Measurements from ENCODE around the gene POLR2J.
A peak's percentile ranks its signal among the peaks of the same experiment; 100 is the strongest.
"Not testable (repeated sequence)": the region's sequence is repeated elsewhere in the genome, so short reads cannot be mapped to it uniquely, and the experiment has no call there.

Gene POLR2J

DNA sequence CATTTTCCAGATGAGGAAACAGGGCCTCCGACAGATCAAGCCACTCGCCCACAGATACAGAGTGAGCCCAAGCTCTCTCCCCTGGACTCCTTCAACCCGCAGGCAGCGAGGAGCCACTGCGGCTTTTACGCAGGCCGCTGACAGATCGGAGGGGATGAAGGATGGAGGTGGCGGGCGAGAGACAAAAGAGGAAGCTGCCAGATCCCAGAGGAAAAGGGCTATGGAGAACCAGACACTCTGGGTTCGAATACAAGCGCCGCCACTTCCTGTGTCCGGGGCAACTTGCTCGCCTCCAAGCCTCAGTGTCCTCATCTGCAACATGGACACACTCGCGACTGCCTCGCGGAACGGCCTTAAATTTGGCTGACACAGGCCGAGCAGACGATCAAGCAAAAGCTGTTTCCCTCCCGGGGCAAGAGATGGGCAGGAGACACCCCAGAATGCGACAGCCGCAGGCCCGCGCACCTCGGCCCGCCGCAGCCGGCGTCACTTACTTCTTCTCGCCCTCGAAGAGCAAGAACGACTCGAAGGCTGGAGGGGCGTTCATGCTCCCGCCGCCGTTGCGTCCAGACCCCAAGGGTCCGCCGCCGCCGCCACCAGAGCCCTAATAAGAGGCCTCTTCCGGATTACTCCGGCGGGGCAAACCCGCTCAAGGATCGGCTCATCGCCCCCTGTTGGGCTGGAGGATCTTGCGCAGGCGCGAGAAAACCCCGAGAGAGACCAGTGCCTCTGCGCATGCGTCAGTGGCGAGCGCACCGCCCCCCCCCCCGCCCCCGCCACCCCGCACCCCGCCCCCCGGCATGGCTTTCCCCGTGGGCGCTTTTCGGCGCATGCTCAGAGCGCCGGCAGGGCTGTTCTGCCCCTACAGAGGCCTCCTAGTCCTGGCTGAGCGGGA lies at the start of gene POLR2J:
Gene POLR2J, minus strand, starts transcription at position 609 of the 895 bp plus-strand sequence. Its CDS starts 62 bp downstream, at position 547.
- peak; percentile 80 for DNase-seq (ENCODE audit: low read depth)

DNA sequence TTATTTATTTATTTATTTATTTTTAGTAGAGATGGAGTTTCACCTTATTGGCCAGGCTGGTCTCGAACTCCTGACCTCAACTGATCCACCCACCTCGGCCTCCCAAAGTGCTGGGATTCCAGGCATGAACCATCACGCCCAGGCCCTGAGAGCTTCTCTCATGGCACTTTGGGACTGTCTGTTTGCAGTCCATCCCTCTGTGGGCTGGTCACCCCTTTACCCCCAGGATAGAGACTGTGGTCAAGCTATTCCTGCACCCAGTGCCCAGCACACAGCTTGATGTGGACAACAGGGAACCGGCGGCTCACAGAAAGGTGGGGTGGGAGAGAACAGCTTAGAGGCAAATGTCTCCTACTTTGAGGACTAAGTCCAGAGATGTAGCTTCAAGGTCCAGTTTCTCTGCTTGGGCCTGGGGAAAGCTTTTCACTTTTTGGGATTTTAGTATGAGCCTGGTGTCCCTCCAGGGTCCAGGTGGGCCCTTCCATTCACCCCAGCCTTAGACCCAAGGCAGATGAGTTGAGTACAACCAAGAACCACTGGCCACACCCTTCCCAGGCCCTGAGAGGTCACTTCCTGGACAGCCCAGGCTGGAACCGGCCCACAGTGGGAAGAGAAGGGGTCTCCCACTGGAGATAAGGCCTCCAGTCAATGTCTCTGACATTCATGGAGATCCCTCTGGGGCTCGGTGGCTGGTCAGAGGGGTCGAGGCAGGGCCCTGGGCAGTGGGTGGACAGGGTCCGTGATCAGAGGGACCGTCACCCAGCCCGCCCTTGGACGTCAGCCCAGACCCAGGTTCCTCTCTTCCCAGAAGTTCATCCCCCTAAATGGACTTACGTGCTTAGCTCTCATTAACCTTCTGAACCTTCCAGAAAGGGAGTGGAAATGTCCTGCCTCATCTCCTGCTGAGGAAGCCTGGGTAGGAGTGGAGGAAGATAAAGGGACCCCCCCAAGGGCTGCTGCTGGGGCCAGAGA lies 49.4 kb upstream of the POLR2J start:
- not testable (repeated sequence) for DNase-seq (ENCODE audit: low read depth)

DNA sequence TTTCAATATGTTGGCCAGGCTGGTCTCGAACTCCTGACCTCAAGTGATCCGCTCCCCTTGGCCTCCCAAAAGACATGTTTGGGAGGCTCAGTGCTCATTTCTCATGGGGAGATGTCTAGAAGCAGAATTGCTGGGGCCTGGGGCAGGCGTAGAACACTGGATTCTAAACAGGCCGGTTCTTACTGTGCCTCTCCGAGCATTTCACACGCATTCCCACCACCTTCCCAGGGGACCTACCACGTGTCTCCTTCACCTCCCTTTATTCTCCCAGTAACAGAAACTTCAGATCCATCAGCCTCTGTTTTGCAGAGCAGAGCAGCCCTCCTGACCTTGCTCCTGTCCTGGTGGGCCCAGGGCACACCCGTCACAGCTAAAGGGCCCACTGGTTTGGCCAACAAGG lies 48.5 kb upstream of the POLR2J start:
- not testable (repeated sequence) for DNase-seq (ENCODE audit: low read depth)

DNA sequence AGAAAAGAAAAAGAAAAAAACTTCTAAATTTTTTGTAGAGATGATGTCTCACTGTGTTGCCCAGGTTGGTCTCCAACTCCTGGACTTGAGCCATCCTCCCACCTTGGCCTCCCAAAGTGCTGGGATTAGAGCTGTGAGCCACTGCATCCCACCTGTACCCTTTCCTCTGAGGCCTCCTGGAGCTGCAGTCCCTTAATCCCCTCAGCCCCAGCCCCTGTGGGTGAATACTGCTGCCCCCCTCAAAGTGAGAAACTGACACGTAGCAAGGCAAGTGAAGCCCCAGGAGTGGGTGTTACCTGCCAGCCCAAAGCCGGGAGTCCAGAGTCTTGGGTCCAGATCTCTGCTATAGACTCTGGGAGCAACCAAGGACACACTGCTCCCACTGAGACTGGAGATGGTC lies 46.1 kb upstream of the POLR2J start:
- not testable (repeated sequence) for DNase-seq (ENCODE audit: low read depth)

- not testable (repeated sequence) for DNase-seq (ENCODE audit: low read depth)
Observed at GRCh38 chr7:102520797-102521196, 42.1 kb upstream of the POLR2J start.

- not testable (repeated sequence) for DNase-seq (ENCODE audit: low read depth)
Observed at GRCh38 chr7:102517550-102518147, 38.9 kb upstream of the POLR2J start, which contains the start of gene RASA4B. Gene RASA4B (minus strand): TSS chr7:102517777. CDS start chr7:102517710, 67 bp downstream.

DNA sequence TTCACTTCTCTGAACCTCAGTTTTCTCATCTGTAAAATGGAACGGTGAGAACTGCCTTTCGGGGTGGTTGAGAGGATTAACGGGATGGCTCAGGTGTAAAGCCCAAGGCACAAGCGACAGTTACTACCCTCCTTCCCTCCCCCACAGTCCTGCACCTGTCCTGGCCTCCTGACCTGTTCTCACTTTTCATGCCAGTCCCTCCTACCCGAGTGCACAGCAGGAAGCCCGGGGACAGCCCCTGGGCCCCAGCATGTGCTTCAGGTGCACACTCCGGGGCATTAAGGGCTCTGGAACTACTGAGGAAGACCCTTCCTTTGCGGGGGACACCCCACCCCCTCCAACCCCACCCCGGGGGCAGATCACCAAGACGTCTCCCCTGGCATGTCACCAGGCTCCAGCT lies 38.2 kb upstream of the POLR2J start:
- not testable (repeated sequence) for DNase-seq (ENCODE audit: low read depth)

DNA sequence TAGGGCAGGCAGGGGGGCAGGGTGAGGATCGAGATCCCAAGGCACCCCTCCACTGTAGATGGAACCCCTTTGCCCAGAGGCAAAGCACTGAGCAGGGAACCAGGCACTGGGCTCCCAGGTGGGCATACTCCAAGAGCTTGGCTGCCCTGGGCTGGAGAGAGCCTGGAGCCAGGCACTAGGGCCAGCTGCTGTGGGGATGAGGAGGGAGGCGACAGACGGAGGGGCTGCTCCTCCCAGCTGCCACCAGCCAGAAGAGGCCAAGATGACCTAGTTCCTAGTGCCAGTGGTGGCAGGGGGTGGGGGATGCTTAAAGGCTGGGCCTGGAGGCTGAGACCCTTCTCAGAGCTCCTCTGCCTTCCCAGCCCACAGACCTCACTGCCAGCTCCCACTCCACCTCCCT lies 37.2 kb upstream of the POLR2J start:
- DNase-seq (ENCODE audit: low read depth), result not testable (repeated sequence)

GRCh38 chr7:102514881-102515721 lies 36.4 kb upstream of the POLR2J start:
- DNase-seq (ENCODE audit: low read depth), result not testable (repeated sequence)

DNA sequence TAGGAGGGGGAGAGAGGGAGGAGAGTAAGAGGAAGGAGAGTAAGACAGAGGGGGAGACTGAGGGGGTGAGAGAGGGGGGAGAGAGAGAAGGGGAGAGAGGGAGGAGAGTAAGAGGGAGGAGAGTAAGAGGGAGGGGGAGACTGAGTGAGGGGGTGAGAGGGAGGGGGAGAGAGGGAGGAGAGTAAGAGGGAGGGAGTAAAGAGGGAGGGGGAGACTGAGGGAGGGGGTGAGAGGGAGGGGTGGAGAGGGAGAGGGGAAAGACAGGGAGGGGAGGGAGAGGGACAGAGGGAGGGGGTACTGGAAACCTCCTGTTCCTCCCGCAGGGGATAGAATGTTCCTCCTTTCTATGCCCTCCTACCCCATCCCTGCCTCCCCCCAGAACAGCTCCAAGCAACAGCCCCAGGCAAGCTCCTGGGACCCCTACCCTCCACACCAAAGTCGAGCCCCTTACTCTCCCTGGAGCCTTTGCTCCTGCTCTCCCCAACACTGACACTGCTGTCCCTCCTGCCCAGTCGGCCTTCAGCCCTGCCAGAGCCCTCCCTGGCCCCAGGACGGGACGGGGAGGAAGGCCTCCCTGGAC lies 34.0 kb upstream of the POLR2J start:
- not testable (repeated sequence) for DNase-seq (ENCODE audit: low read depth)

- DNase-seq (ENCODE audit: low read depth), result not testable (repeated sequence)
Observed at GRCh38 chr7:102511860-102512522, 33.3 kb upstream of the POLR2J start.

GRCh38 chr7:102510575-102510974 lies 31.9 kb upstream of the POLR2J start:
- DNase-seq (ENCODE audit: low read depth), result not testable (repeated sequence)

- DNase-seq (ENCODE audit: low read depth), result not testable (repeated sequence)
Observed at GRCh38 chr7:102507410-102508088, 28.8 kb upstream of the POLR2J start.

DNA sequence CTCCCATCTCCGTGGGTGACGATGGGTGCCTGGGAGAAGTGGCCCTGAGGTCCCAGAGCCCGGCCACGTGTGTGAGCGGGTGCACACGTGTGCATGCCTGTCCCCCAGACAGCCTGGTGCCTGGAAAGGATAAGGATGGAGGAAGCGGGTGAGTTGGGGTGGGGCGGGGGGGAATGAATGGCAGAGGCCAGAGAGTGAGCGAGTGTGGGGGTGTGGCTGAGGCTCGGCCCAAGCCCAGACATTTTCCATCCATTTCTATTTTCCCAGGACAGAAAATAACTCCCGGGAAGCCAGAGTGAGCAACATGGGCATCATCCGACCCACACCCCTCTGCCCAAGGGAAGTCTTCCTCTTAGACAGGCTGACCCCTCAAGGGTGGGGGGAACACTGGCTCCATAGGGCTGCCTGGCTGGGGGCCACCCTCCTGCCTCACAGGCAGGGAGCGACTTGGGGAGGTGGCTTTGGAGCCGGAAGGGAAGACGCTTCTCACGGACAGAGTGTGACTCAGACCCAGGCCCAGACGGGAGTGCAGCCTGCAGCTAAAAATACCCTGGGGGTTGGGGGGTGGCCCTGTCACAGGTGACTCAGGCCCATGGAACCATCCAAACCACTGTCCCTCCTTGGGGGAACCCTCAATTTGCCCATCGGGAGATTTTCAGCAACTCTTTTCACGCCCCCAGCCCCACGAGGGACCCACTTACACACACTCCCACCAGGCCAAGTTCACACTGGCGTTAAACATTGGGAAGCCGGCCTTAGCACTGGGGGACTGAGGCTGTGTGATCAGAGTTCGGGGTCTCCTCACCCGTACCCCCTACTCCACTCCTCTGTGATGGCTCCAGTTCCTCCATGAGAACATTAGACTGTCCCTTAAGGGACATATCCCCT lies 26.8 kb upstream of the POLR2J start:
- not testable (repeated sequence) for DNase-seq (ENCODE audit: low read depth)

DNA sequence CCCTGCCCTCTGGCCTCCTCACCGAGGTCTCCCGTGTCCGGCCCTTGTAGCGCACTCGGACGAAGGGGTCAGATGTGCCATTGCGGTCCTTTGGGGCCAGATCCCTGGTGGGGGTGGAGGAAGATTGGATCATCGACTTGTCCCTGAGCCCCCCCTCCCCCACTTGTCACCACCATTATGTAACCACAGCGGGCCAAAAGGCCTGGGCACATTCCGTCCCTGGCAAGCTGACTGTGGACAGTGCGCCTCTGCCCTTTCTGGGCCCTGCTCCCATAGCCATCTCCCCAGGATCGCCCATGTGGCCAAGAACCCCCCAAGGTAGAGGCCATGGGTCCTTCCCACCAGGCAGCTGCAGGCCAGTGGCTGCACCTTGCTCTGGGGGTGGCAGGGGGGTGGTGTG lies 24.4 kb upstream of the POLR2J start:
- not testable (repeated sequence) for DNase-seq (ENCODE audit: low read depth)

GRCh38 chr7:102498321-102498720 lies 19.6 kb upstream of the POLR2J start:
- not testable (repeated sequence) for DNase-seq (ENCODE audit: low read depth)

DNA sequence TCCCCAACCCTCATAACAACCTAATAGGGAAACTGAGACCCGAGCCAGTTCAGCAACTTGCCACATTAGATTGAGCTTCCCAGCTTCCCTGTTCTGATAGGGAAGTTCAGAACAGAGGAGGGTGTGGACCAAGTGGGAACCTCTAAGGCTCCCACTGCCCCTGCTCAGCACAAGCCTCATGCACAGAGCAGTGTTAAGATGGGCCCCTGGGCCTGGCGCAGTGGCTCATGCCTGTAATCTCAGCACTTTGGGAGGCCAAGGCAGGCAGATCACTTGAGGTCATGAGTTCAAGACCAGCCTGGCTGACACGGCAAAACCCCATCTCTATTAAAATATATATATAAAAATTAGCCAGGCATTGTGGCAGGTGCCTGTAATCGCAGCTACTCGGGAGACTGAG lies 18.6 kb upstream of the POLR2J start:
- not testable (repeated sequence) for DNase-seq (ENCODE audit: low read depth)

GRCh38 chr7:102496861-102497260 lies 18.1 kb upstream of the POLR2J start:
- DNase-seq (ENCODE audit: low read depth), result not testable (repeated sequence)

Data from activated T-cell treated with anti-CD3 and anti-CD28 coated beads for 1 hour (primary cell).